ENCODE data around the gene OXSR1. TPM values are rescaled to one million over a fixed set of nuclear protein-coding genes. Genes with fewer than 3 reads are reported as not detected.

OXSR1 gene
- total RNA-seq, 4 donors from 2014 or later: 37.9 to 50.0 (median 43.2) TPM

DNA sequence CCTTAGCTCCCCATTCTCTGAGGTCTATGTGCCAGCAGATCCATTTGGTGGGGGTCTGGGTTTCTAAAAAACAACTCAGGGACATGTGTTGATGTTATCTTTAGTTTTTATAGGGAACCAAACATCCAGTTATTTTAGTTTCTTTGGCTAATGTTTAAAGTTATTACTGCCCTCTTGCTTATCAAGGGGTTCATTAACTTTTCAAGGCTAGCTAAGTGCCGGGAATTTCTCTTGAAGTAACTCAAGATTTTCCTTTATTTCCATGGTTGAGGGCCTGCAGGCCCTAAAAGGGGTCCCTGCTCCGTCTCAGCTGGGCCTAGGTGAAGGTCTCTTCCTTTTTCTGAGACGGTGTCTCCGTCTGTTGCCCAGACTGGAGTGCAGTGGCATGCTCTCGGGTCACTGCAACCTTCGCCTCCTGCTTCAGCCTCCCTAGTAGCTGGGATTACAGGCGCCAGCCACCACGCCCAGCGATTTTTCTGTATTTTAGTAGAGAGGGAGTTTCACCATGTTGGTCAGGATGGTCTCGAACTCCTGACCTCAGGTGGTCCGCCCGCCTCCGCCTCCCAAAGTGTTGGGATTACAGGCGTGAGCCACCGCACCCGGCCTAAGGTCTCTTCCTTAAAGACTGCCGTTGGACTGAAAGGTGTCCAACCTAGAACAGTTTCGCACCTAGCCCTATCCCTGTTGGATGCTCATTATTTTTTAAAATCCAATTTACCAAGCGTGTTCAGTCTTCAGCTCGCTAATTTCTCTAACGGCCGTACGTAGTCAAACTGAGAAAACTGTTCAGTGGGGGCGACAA lies 1.3 kb upstream of the OXSR1 start:
- in situ Hi-C loops (cut with MboI; ENCODE audit: low sequenced_read_pairs in 4 of 4): no loop called here
- TF ChIP-seq, protein P1, sequence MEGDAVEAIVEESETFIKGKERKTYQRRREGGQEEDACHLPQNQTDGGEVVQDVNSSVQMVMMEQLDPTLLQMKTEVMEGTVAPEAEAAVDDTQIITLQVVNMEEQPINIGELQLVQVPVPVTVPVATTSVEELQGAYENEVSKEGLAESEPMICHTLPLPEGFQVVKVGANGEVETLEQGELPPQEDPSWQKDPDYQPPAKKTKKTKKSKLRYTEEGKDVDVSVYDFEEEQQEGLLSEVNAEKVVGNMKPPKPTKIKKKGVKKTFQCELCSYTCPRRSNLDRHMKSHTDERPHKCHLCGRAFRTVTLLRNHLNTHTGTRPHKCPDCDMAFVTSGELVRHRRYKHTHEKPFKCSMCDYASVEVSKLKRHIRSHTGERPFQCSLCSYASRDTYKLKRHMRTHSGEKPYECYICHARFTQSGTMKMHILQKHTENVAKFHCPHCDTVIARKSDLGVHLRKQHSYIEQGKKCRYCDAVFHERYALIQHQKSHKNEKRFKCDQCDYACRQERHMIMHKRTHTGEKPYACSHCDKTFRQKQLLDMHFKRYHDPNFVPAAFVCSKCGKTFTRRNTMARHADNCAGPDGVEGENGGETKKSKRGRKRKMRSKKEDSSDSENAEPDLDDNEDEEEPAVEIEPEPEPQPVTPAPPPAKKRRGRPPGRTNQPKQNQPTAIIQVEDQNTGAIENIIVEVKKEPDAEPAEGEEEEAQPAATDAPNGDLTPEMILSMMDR (IDR thresholded peaks at IDR 0.05 in 4 of 5, conservative IDR thresholded peaks at IDR 0.05 in 1 of 5): no peak
- no peak for TF ChIP-seq POLR2A (IDR thresholded peaks at IDR 0.05)
- no peaks in the 10 kb centered on the region for H3K36me3 ChIP-seq
- H3K4me1 ChIP-seq: peaks cover 28 to 29% of the 10 kb centered on the region in 2 donors
- ATAC-seq (no peak), DNase-seq (no peak)
- no peaks in the 10 kb centered on the region for H3K27me3 ChIP-seq
- peak overlapping the region; percentile 66 to 93 (median 88) for H3K4me3 ChIP-seq
- peak overlapping the region; percentile 94 to 99 (median 96) for H3K27ac ChIP-seq
- H3K9me3 ChIP-seq: no peaks in the 10 kb centered on the region
- intact Hi-C loops (cut with DNase I; ENCODE audit: low total_unique reads): loop anchor here (10.0 kb wide), 1 partner anchor 1169 kb away; the partner anchor contains the start of genes EPM2AIP1 and MLH1

DNA sequence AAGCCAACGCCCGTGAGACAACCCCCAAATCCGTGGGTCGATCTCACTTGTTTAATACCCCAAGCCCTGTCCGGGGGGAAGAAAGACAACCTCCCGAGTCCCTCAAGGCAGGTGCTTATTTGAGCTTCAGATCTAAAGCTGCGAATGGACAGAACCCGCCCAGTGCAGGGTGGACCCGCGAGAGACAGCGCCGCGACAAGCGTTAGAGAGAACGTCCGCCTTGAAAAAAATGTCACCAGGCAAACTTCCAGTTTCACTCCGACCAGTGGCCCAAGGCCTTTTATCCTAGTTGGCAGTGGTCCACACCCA lies 740 bp upstream of the OXSR1 start:
- no peak for DNase-seq
- TF ChIP-seq, protein P1 (IDR thresholded peaks at IDR 0.05 in 4 of 5, conservative IDR thresholded peaks at IDR 0.05 in 1 of 5): no peak
- TF ChIP-seq POLR2A (IDR thresholded peaks at IDR 0.05): peak in 1 of 2 donors; percentile 33
- no peaks in the 10 kb centered on the region for H3K9me3 ChIP-seq
- peak in 1 of 2 donors; percentile 38 for ATAC-seq
- peaks cover 28 to 30% of the 10 kb centered on the region in 2 donors for H3K4me1 ChIP-seq
- H3K27me3 ChIP-seq: no peaks in the 10 kb centered on the region
- in situ Hi-C loops (cut with MboI; ENCODE audit: low sequenced_read_pairs in 4 of 4) (no loop called here), intact Hi-C loops (cut with DNase I; ENCODE audit: low total_unique reads) (loop anchor here (10.0 kb wide), 1 partner anchor 1170 kb away; the partner anchor contains the start of genes EPM2AIP1 and MLH1)
- H3K27ac ChIP-seq: peak overlapping the region; percentile 94 to 99 (median 96)
- peak overlapping the region; percentile 66 to 93 (median 88) for H3K4me3 ChIP-seq
- H3K36me3 ChIP-seq: no peaks in the 10 kb centered on the region

DNA sequence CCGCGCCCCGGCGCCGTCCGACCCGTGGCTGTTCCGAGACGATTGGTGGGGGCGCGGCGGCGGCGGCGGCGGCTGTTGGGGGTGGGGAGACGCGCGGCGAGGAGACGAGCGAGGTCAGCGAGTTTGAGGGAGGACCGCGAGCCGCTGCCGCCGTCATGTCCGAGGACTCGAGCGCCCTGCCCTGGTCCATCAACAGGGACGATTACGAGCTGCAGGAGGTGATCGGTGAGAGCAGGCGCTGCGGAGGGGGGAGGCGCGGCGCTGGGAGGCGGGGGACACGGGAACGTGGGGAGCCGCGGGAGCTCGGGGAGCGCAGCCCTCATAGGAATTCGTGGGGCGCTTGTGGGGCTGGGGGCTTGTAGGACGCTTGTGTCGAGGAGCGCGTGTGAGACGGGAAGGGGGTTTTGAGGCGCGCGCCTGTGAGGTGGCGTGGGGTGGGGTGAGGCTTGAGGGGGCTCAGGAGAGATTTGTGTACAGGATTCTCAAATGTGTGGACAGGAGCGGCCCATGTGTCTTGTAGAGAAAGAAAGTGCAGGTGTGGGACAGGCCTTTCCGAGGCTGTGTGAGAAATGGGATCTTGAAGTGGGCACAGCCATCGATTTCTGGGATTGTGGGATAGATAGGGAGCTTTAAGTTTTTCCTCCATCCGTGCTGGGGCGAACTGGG lies 518 bp downstream of the OXSR1 start:
- peak overlapping the region; percentile 84 to 93 (median 88) for H3K4me3 ChIP-seq
- H3K27me3 ChIP-seq: no peaks in the 10 kb centered on the region
- no peaks in the 10 kb centered on the region for H3K36me3 ChIP-seq
- DNase-seq: peak; percentile 48 to 53
- intact Hi-C loops (cut with DNase I; ENCODE audit: low total_unique reads): loop anchor here (1.0 to 10.0 kb wide), 3 partner anchors 29 to 1171 kb away; partner anchors contain the start of genes ACAA1, ACVR2B, EPM2AIP1 and MLH1
- peak overlapping the region; percentile 94 to 99 (median 96) for H3K27ac ChIP-seq
- no peaks in the 10 kb centered on the region for H3K9me3 ChIP-seq
- in situ Hi-C loops (cut with MboI; ENCODE audit: low sequenced_read_pairs in 4 of 4): no loop called here
- TF ChIP-seq, protein P1 (IDR thresholded peaks at IDR 0.05 in 4 of 5, conservative IDR thresholded peaks at IDR 0.05 in 1 of 5): no peak
- peak in 1 of 2 donors; percentile 23 for TF ChIP-seq POLR2A (IDR thresholded peaks at IDR 0.05)
- peaks cover 29 to 32% of the 10 kb centered on the region in 2 donors for H3K4me1 ChIP-seq
- ATAC-seq: peak; percentile 41

DNA sequence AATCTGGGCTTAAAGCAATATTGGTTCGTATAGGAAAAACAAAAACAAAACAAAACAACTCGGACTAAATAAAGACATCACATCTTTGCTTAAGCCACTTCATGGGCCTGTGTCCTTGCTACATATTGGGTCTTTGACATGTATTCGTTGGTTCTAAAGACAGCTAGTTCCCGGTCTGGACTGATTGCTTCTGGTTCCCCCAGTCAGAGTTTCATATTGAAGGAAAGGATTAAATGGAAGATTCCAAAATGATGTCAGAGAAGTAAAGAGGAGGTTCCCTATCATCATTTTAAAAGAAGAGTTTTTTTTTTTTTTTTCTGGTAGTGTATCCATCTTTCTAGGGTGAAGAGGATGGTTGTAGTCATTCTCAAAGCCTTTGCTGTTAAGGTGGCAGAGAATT lies 2.3 kb downstream of the OXSR1 start:
- ATAC-seq (no peak), DNase-seq (no peak)
- H3K4me3 ChIP-seq: no peak overlapping the region
- H3K9me3 ChIP-seq: no peaks in the 10 kb centered on the region
- intact Hi-C loops (cut with DNase I; ENCODE audit: low total_unique reads): loop anchor here (5.0 to 10.0 kb wide), 2 partner anchors 285 to 1173 kb away; partner anchors contain the start of genes ACVR2B, EPM2AIP1 and MLH1
- no peak for TF ChIP-seq POLR2A (IDR thresholded peaks at IDR 0.05)
- TF ChIP-seq, protein P1 (IDR thresholded peaks at IDR 0.05 in 4 of 5, conservative IDR thresholded peaks at IDR 0.05 in 1 of 5): no peak
- no peaks in the 10 kb centered on the region for H3K27me3 ChIP-seq
- in situ Hi-C loops (cut with MboI; ENCODE audit: low sequenced_read_pairs in 4 of 4): no loop called here
- no peak overlapping the region for H3K27ac ChIP-seq
- H3K4me1 ChIP-seq: peaks cover 43 to 44% of the 10 kb centered on the region in 2 donors
- no peaks in the 10 kb centered on the region for H3K36me3 ChIP-seq
